ENCODE data around the gene FUZ.

DNA sequence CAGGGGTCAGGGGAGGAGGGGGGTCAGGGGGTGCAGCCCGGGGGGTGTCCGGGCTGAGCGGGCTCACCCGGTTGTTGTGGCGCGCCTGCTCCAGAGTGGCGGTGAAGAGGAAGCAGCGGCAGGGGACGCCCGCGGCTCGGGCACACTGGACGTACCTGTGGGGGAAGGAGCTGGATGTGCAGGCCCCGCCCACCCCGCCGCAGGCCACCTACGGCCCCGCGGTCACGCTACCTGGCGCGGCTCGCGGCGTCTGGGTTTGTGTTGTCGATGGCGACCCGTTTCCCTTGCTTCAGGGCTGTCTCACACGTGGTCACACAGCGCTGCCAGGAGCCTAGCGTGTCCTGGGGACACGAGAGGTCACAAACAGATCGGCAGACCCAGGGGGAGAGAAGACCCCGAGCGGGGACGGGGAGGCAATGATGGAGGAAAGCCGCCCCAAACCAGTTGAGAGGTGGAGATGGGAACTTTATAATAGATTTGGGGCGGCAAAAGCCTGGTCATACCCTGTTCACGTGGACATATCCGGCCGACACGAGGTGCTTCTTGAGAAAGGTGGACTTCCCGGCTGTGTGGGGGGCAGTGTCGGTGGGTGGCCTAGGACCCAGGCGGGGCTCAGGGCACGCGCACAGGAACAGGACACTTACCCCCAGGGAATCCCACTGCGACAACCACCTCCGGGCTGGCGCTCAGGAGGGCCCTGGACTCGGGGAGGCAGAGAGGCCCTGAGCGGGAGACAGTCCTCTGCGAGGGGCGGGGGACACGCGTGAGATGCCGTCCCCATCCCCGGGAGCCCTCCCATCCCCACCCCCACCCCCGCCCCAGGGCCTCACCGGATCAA is 48.7 kb upstream of the FUZ start:
- TF ChIP-seq, protein P1, sequence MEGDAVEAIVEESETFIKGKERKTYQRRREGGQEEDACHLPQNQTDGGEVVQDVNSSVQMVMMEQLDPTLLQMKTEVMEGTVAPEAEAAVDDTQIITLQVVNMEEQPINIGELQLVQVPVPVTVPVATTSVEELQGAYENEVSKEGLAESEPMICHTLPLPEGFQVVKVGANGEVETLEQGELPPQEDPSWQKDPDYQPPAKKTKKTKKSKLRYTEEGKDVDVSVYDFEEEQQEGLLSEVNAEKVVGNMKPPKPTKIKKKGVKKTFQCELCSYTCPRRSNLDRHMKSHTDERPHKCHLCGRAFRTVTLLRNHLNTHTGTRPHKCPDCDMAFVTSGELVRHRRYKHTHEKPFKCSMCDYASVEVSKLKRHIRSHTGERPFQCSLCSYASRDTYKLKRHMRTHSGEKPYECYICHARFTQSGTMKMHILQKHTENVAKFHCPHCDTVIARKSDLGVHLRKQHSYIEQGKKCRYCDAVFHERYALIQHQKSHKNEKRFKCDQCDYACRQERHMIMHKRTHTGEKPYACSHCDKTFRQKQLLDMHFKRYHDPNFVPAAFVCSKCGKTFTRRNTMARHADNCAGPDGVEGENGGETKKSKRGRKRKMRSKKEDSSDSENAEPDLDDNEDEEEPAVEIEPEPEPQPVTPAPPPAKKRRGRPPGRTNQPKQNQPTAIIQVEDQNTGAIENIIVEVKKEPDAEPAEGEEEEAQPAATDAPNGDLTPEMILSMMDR (IDR thresholded peaks at IDR 0.05), result no peak
- no peak for TF ChIP-seq POLR2A (IDR thresholded peaks at IDR 0.05)
- TF ChIP-seq POLR2AphosphoS5 (IDR thresholded peaks at IDR 0.05), result no peak
- TF ChIP-seq EP300 (IDR thresholded peaks at IDR 0.05), result no peak

All from gastroesophageal sphincter (tissue), 3 donors.